Mesodermal cell (in vitro differentiated cells): ENCODE data around the gene TMEM120B.

Experiments used
- H3K27ac ChIP-seq: 2 replicates; pipeline ENCODE4 v1.7.0; 2013; ENCODE audit warnings: mild to moderate bottlenecking, low read depth, low read length, moderate library complexity; ENCODE audit not compliant: severe bottlenecking
- H3K36me3 ChIP-seq: 2 replicates; pipeline ENCODE4 v1.7.1; 2013; ENCODE audit warnings: mild to moderate bottlenecking, low read length, moderate library complexity; ENCODE audit not compliant: control insufficient read depth, insufficient read depth
- H3K4me1 ChIP-seq: one replicate; pipeline ENCODE4 v1.7.1; 2013; ENCODE audit warnings: mild to moderate bottlenecking, low read length; ENCODE audit not compliant: insufficient read depth, control insufficient read depth, poor library complexity, severe bottlenecking
- H3K4me3 ChIP-seq: 2 replicates; pipeline ENCODE4 v1.7.0; 2013; ENCODE audit warnings: low read length, control low read depth, mild to moderate bottlenecking; ENCODE audit not compliant: insufficient read depth, poor library complexity, severe bottlenecking; ENCODE audit errors: extremely low read depth
- H3K9me3 ChIP-seq: 2 replicates; pipeline ENCODE4 v1.7.1; 2013; ENCODE audit warnings: mild to moderate bottlenecking, low read length, moderate library complexity; ENCODE audit not compliant: control insufficient read depth
- WGBS, 2 experiments: methylation state at CpG; one replicate each; pipeline ENCODE4 v1.1.5; 2013; ENCODE audit warnings: missing lambda C conversion rate in 2 of 2; ENCODE audit not compliant: insufficient coverage in 2 of 2; 5-methylcytosine and 5-hydroxymethylcytosine counted together

Gene TMEM120B

DNA sequence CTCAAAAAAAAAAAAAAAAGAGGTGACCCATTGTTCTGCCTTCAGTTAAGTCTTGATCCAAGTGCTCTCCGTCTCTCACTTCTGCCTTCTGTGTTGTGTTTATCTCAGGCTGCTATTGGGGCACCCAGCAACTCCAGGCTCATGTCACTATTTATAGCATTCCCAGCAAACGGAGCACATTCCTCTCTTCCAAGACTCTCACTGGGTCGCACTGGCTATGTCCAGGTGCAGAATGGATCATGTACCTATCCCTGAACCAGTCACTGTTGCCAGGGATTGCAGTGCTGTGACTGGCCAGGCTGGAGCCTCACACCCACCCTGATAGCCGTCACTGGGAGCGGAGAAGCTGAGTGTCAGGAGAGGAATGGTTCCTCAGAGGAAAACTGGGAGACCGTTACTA lies 49.7 kb downstream of the TMEM120B start:
- Histone ChIP-seq H3K27ac (peak overlapping the region; percentile 45), H3K4me1 (peaks cover 23% of the 10 kb centered on the region), H3K9me3 (no peaks in the 10 kb centered on the region), H3K4me3 (no peak overlapping the region), H3K36me3 (no peaks in the 10 kb centered on the region)
- 82 to 98% methylated on average over 5 of the region's 6 CpGs for WGBS, 2 experiments

DNA sequence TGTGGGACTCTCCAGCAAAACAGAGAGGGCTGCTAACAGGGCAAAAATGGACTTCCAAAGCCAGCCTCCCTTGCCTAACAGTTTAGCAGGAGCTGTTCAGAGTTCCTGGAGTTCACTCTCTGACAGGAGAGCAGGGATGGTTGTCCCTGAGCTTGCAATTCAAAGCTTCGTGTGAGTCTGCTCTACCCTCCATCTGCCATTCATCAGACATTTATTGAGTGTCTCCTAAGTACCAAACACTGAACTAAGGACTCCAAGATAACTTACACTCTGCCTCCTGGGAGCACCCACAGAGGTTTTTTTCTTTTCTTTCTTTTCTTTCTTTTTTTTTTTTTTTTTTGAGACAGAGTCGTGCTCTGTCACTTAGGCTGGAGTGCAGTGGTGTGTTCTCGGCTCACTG lies 52.3 kb downstream of the TMEM120B start:
- Histone ChIP-seq H3K27ac (no peak overlapping the region), H3K4me3 (no peak overlapping the region), H3K9me3 (no peaks in the 10 kb centered on the region), H3K4me1 (peaks cover 23% of the 10 kb centered on the region), H3K36me3 (no peaks in the 10 kb centered on the region)
- WGBS, 2 experiments, result 86 to 100% methylated on average over 1 of the region's 3 CpGs

DNA sequence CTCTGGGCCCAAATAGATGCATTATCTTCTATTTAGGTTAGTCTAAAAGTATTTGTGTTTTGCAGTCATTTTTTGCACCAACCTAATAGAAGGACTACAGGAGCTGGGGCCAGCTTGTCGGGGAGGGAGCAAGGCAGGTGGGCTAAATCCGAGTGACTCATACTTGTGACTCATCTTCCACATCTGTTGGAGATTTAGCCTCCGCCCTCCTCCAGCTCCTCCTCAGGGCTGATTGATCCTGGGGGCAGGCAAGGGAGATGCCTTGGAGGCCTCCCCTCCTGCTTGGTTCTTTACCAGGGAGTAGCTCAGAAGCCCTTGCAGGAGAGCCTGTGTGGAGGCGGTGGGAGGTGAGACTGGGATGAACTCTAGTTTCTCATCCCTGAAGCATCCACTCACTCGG lies 53.0 kb downstream of the TMEM120B start:
- no peak overlapping the region for H3K27ac ChIP-seq
- 59 to 62% methylated on average over 2 to 5 of the region's 5 CpGs for WGBS, 2 experiments
- no peaks in the 10 kb centered on the region for H3K36me3 ChIP-seq
- H3K4me1 ChIP-seq, result peaks cover 23% of the 10 kb centered on the region
- H3K9me3 ChIP-seq, result no peaks in the 10 kb centered on the region
- no peak overlapping the region for H3K4me3 ChIP-seq

DNA sequence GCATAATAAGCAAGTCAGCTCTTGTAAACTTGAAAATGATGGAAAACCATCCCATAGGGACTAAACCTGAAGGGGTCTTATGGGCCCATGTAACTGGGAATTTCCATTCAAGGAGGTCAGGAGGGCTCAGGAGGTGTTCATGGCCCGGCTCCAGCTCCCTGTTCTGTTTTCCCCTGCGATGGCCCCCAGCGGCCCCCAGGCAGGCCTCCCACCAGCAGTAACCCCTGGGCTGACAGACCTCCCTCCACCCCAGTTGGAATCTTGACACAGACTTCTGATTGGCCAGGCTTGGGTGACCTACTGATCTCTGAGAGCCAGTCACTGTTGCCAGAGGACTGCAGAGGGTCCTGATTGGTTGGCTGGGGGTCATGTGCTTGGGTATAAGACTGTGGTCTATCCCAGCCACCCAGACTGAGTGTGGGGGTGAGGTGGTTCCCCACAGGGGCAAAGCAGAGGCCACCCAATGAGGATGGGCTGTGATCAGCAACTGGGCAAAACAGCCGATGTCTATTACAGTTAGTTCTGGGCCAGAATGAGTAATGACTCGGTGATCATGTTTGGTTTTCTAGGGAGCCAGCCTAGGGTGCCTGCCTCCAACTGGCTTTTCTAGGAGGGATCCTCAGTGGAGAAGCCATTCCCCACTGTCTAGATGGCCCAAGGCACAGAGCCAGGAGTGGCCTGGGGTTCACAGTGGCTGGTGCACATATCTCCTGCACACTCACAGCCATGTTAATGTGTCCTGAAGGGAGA lies 53.9 kb downstream of the TMEM120B start:
- 93 to 100% methylated on average over 2 to 4 of the region's 5 CpGs for WGBS, 2 experiments
- Histone ChIP-seq H3K4me3 (no peak overlapping the region), H3K9me3 (no peaks in the 10 kb centered on the region), H3K36me3 (peaks cover 2% of the 10 kb centered on the region), H3K27ac (no peak overlapping the region), H3K4me1 (peaks cover 23% of the 10 kb centered on the region)

DNA sequence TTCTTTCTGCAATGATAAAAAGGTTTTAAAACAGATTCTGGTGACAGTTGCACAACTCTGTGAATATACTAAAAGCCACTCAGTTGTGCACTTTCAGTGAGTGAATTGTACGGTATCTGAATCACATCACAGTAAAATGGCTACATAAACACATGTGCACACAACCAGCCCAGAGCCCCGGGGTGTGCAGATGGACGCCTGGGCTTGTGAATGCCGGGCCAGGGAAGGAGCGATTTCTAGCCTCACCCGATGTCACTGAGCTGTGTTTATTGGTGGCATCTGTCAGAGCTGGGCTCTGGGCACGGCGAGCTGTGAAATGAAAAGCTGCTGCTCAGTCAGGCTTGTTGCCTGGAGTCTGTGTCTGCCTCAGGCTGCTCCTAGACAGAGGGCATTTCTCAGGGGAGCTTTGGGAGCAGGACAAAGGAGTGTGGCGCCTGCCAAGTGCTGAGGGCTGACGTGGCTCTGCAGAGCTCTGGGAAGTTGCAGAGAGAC lies 55.0 kb downstream of the TMEM120B start:
- no peaks in the 10 kb centered on the region for H3K9me3 ChIP-seq
- no peak overlapping the region for H3K27ac ChIP-seq
- peaks cover 3% of the 10 kb centered on the region for H3K36me3 ChIP-seq
- H3K4me3 ChIP-seq, result no peak overlapping the region
- 89 to 94% methylated on average over 10 of the region's 10 CpGs for WGBS, 2 experiments
- H3K4me1 ChIP-seq, result peaks cover 13% of the 10 kb centered on the region

DNA sequence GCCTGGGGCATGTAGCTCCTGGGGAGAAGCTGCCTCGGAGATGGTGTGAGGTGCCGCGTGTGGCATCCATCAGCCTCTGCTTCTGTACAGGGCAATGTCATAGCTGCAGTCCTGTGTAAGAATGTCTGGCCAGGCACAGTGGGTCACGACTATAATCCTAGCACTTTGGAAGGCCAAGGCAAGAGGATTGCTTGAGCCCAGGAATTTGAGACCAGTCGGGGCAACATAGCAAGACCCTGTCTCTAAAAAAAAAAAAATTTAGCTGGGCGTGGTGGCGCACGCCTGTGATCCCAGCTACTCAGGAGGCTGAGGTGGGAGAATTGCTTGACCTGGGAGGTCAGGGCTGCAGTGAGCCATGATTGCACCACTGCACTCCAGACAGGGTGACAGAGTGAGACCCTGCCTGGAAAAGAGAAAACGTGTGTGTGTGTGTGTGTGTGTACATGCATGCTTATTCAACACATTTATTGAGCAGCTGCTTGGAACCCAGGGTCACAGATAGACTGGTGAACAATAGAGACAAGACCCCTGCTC lies 56.8 kb downstream of the TMEM120B start:
- no peak overlapping the region for H3K27ac ChIP-seq

DNA sequence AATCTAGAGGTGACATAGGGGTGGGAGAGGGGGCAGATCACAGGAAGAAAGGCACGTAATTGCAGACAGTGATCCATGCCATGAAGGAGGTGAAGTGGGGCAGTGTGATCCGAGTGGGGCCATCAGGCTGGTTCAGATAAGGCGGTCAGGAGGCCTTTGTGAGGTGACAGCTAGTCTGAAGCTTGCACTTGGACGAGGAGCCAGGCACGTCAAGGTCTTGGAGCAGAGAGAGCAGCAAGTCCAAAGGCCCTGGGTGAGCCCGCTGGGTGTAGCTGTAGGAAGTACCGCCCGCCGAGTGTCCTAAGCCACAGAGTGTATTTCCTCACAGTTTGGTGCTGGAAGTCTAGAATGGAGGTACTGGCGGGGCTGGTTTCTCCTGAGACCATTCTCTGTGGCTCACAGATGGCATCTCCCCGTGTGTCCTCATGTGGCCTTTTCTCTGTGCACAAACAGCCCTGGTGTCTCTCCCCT lies 57.3 kb downstream of the TMEM120B start:
- Histone ChIP-seq H3K9me3 (no peaks in the 10 kb centered on the region), H3K4me3 (no peak overlapping the region), H3K36me3 (peaks cover 3% of the 10 kb centered on the region), H3K4me1 (peaks cover 22% of the 10 kb centered on the region), H3K27ac (no peak overlapping the region)
- WGBS, 2 experiments, result 90 to 93% methylated on average over 10 to 11 of the region's 11 CpGs

More for the DNA sequence above, 56.8 kb downstream of the TMEM120B start:
- peaks cover 19% of the 10 kb centered on the region for H3K4me1 ChIP-seq
- no peaks in the 10 kb centered on the region for H3K9me3 ChIP-seq
- H3K36me3 ChIP-seq, result peaks cover 3% of the 10 kb centered on the region
- WGBS, 2 experiments, result 94 to 98% methylated on average over 8 to 9 of the region's 9 CpGs
- H3K4me3 ChIP-seq, result no peak overlapping the region

DNA sequence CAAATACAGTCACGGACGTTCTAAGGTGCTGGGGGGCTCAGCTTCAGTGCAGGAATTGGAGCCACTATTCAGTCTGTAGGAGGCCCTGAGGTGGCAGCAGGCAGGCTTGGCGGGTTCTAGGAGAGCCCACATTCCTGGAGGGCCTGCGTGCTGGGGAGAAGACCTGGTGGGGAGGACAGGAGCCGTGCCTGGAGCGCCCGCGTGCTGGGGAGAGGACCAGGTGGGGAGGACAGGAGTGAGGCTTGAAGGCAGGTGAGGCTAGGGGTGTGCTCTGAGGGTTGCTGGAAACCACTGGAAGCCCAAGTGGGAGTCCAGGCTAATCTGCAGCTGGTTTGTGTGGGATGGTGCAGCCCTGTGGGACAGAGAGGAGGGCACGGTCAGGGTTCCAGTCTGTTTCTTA lies 57.8 kb downstream of the TMEM120B start:
- WGBS, 2 experiments, result 80 to 84% methylated on average over 7 to 9 of the region's 9 CpGs
- Histone ChIP-seq H3K27ac (peak overlapping the region; percentile 3), H3K9me3 (no peaks in the 10 kb centered on the region), H3K36me3 (peaks cover 3% of the 10 kb centered on the region), H3K4me3 (no peak overlapping the region), H3K4me1 (peaks cover 20% of the 10 kb centered on the region)

DNA sequence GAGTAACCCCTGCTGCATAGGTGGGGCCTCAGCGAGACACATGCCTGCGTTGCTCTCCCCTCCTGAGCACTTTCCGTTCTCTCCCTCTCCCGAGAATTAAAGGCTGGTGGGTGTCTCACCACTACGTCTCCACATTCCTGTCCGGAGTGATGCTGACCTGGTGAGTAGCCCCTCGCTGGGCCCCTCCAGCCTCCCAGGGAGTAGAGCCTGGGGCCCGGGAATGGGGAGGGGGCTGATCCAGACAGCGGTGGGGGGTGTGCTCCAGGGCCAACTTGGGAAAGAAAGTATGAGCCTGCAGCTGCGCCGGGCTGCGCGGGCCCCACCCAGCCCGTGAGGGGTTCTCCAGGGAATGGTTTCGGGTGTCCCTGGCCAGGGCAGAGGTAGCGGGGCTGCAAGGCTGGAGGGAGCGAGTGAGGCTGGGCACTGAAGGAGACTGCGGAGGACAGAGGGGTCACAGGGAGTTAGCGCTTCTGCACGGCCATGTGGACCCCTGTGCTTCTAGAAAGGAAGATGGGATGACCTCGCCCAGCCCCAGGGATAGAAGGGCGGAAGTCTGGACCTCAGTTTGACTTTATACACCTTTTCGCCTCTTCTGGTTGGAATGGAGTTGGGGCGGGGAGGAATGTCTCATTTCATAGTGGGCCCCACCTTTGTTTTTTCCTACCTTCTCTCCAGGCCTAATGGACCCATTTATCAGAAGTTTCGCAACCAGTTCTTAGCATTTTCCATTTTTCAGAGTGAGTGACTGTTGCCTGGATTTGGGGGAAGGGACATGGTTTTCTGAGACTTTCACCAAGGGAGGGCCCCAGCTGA lies 58.5 kb downstream of the TMEM120B start:
- Histone ChIP-seq H3K27ac (peak overlapping the region; percentile 3), H3K4me3 (no peak overlapping the region), H3K36me3 (peaks cover 6% of the 10 kb centered on the region), H3K4me1 (peaks cover 15% of the 10 kb centered on the region), H3K9me3 (no peaks in the 10 kb centered on the region)
- WGBS, 2 experiments, result 82 to 88% methylated on average over 14 to 23 of the region's 25 CpGs

DNA sequence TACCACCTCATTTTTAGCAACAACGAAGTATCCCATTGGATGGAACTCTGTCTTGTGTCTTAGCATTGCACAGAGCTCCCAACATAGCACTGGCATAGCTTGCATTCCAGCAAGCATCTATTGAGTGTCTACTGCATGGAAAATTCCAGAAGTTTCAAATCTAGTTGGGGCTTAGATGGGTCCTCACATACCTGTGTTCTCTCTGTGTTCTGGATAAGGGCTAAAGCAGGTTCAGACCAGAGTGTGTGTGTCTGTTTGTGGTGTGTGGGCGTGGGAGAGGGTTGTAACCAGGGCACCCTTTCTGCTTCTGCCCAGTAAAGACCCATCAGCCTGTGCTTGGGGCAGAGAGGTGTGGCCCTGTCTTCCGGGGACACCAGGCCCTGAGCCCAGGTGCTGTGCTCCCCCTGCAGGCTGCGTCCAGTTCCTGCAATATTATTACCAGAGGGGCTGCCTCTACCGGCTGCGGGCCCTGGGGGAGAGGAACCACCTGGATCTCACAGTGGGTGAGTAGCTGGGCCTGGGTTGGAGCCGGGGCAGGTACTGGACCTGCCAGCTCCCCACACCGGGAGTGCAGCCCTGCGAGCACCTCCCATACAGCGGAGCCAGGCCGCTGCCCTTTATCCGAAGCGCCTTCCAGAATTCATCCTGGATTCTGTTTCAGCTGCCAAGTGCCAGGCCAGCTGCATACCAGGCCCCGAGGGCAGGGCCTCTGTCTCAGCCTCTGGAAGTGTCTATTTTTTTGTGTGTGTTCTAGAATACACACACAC lies 60.6 kb downstream of the TMEM120B start:
- Histone ChIP-seq H3K9me3 (no peaks in the 10 kb centered on the region), H3K36me3 (peaks cover 6% of the 10 kb centered on the region), H3K4me1 (peaks cover 9% of the 10 kb centered on the region), H3K4me3 (no peak overlapping the region), H3K27ac (peak overlapping the region; percentile 31)
- WGBS, 2 experiments, result 53 to 70% methylated on average over 8 to 11 of the region's 14 CpGs
